GM06990 (cell line): ENCODE measurements around the gene CCSER1.
"Not testable (repeated sequence)": the region's sequence is repeated elsewhere in the genome, so short reads cannot be mapped to it uniquely, and the experiment has no call there.

Source experiments
- DNase-seq: peaks from one replicate; pipeline ENCODE4 v3.0.0-alpha.2; 2011; ENCODE audit not compliant: insufficient read length; ENCODE audit errors: extremely low read depth
- H3K27me3 ChIP-seq: replicated peaks from 2 replicates; pipeline ENCODE4 v1.6.0; 2011; ENCODE audit warnings: low read length; ENCODE audit not compliant: control insufficient read depth, insufficient read depth
- H3K36me3 ChIP-seq: 2 replicates; pipeline ENCODE4 v1.5.1; 2011; ENCODE audit warnings: low read length; ENCODE audit not compliant: control insufficient read depth, insufficient read depth
- H3K4me3 ChIP-seq: replicated peaks from 2 replicates; pipeline ENCODE4 v1.5.1; 2011; ENCODE audit warnings: low read depth, mild to moderate bottlenecking, control low read depth, low read length
- CTCF ChIP-seq: IDR thresholded peaks from 2 replicates; pipeline ENCODE4 v1.5.1; 2011; ENCODE audit warnings: low read length, control low read depth, mild to moderate bottlenecking, inconsistent platforms; ENCODE audit not compliant: insufficient read depth, poor library complexity, severe bottlenecking

CCSER1 gene

GRCh38 chr4:91454111-91454510, 1326.9 kb downstream of the CCSER1 start:
- TF ChIP-seq CTCF: no peak
- no peak for DNase-seq
- Histone ChIP-seq H3K36me3 (no peaks in the 10 kb centered on the region), H3K27me3 (no peaks in the 10 kb centered on the region), H3K4me3 (no peak overlapping the region)

GRCh38 chr4:91462566-91462965, 1335.4 kb downstream of the CCSER1 start:
- not testable (repeated sequence) for H3K27me3 ChIP-seq, DNase-seq, H3K36me3 ChIP-seq, H3K4me3 ChIP-seq

- no peaks in the 10 kb centered on the region for H3K36me3 ChIP-seq
- DNase-seq: no peak
- no peaks in the 10 kb centered on the region for H3K27me3 ChIP-seq
- H3K4me3 ChIP-seq: no peak overlapping the region
- TF ChIP-seq CTCF: no peak
These were observed 1343.5 kb downstream of the CCSER1 start for GRCh38 chr4:91470671-91471070.

GRCh38 chr4:91471280-91471679, 1344.1 kb downstream of the CCSER1 start:
- no peaks in the 10 kb centered on the region for H3K27me3 ChIP-seq
- no peak overlapping the region for H3K4me3 ChIP-seq
- TF ChIP-seq CTCF: no peak
- no peaks in the 10 kb centered on the region for H3K36me3 ChIP-seq
- DNase-seq: no peak

GRCh38 chr4:91472046-91472445, 1344.9 kb downstream of the CCSER1 start:
- TF ChIP-seq CTCF: no peak
- H3K27me3 ChIP-seq: no peaks in the 10 kb centered on the region
- no peak overlapping the region for H3K4me3 ChIP-seq
- H3K36me3 ChIP-seq: no peaks in the 10 kb centered on the region
- DNase-seq: no peak

GRCh38 chr4:91485415-91485814, 1358.2 kb downstream of the CCSER1 start:
- no peak for DNase-seq
- H3K27me3 ChIP-seq: no peaks in the 10 kb centered on the region

More at GRCh38 chr4:91485415-91485814, 1358.2 kb downstream of the CCSER1 start:
- H3K36me3 ChIP-seq: no peaks in the 10 kb centered on the region
- TF ChIP-seq CTCF: no peak
- H3K4me3 ChIP-seq: no peak overlapping the region
